ENCODE results near the gene TRIM15. TPM values are rescaled to one million over a fixed set of nuclear protein-coding genes. Genes with fewer than 3 reads are reported as not detected.

TRIM15 gene
- total and polyA plus RNA-seq, 2 donors (not counting 3 experiments of a cell fraction or from before 2014, with no cell fraction given): not detected

DNA sequence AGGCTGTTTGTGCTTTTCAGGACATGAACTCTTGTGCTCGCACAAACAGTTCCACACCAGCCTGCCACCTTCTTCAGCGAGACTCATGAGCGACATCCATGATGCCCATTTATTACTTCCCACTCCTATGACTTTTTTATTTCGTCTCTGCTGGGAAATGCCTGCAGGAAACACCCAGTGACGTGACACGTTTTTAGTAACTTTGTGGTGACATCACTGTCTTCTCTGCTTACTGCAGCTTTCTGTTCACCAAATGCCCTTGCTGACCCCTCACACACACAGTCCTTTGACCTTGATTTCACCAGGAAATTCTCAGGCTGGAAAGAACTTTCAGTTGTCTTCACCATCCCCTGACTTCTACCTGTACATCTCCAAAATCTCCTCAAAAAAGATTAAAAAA, 18.5 kb upstream of the TRIM15 start:
- Histone ChIP-seq H4K20me1 (replicated peaks; ENCODE audit: control insufficient read depth, extremely low read depth, insufficient read depth, low read length) (no peaks in the 10 kb centered on the region), H3K4me2 (ENCODE audit: insufficient read depth, low read length) (no peak overlapping the region), H3K27ac (ENCODE audit: insufficient read depth, low read depth, low read length) (no peak overlapping the region), H3K79me2 (ENCODE audit: control insufficient read depth, insufficient read depth, low read length) (no peaks in the 10 kb centered on the region), H3K9me3 (replicated peaks; ENCODE audit: control insufficient read depth, insufficient read depth, low read length) (no peaks in the 10 kb centered on the region), H3K9ac (replicated peaks; ENCODE audit: extremely low read depth, insufficient read depth, low read length) (no peak overlapping the region), H3K4me1 (ENCODE audit: control insufficient read depth, extremely low read depth, insufficient read depth, low read length) (no peaks in the 10 kb centered on the region), H3K9me1 (replicated peaks; ENCODE audit: control insufficient read depth, extremely low read depth, insufficient read depth, low read length) (no peaks in the 10 kb centered on the region), H3K27me3 (ENCODE audit: control insufficient read depth in 2 of 2, insufficient read depth in 2 of 2, low read length in 2 of 2) (peaks cover 18 to 34% of the 10 kb centered on the region in 2 experiments), H3K4me3 (replicated peaks in 1 of 3; ENCODE audit: insufficient read depth in 1 of 3, low read depth in 1 of 3, low read length in 3 of 3) (no peak overlapping the region), H3K36me3 (ENCODE audit: control insufficient read depth in 2 of 2, extremely low read depth in 1 of 2, insufficient read depth in 2 of 2, low read length in 2 of 2) (no peaks in the 10 kb centered on the region), H2AFZ (ENCODE audit: low read depth, low read length) (no peak overlapping the region)
- dilution Hi-C loops (cut with MboI; ENCODE audit: extremely low pct_ligation_motif_present, low sequenced_read_pairs) (no loop called here), intact Hi-C loops (cut with micrococcal nuclease) (no loop called here)
- DNase-seq (ENCODE audit: low read depth, low spot score) (no peak), FAIRE-seq (no peak)
- no TSS peak for BruUV-seq (replicated peaks)
- POLR2A ChIA-PET: no interaction called here
- CTCF ChIA-PET: interaction anchor here (1.3 to 2.9 kb wide), 2 partner anchors 12 to 14 kb away, joined by 3 to 11 read pairs; no protein-coding TSS in a partner anchor
- TF ChIP-seq POLR2A (IDR thresholded peaks at IDR 0.05; ENCODE audit: low read depth, low read length) (no peak), GATA2 (IDR thresholded peaks at IDR 0.05; ENCODE audit: insufficient read depth, insufficient read length, low read depth, low read length) (no peak), POLR2AphosphoS5 (IDR thresholded peaks at IDR 0.05; ENCODE audit: insufficient read depth, low read depth, low read length) (no peak), EZH2 (IDR thresholded peaks at IDR 0.05; ENCODE audit: borderline replicate concordance, low read depth, low read length, severe bottlenecking) (no peak), JUN (IDR thresholded peaks at IDR 0.05; ENCODE audit: borderline replicate concordance, insufficient read depth, insufficient read length, low read depth) (no peak), MYC (IDR thresholded peaks at IDR 0.05; ENCODE audit: low read depth, low read length) (no peak), FOS (IDR thresholded peaks at IDR 0.05; ENCODE audit: borderline replicate concordance, insufficient read depth, low read length) (no peak)
- TF ChIP-seq, protein P1, sequence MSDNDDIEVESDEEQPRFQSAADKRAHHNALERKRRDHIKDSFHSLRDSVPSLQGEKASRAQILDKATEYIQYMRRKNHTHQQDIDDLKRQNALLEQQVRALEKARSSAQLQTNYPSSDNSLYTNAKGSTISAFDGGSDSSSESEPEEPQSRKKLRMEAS (IDR thresholded peaks at IDR 0.05; ENCODE audit: insufficient read depth, insufficient read length): no peak
- TF ChIP-seq, protein P2, sequence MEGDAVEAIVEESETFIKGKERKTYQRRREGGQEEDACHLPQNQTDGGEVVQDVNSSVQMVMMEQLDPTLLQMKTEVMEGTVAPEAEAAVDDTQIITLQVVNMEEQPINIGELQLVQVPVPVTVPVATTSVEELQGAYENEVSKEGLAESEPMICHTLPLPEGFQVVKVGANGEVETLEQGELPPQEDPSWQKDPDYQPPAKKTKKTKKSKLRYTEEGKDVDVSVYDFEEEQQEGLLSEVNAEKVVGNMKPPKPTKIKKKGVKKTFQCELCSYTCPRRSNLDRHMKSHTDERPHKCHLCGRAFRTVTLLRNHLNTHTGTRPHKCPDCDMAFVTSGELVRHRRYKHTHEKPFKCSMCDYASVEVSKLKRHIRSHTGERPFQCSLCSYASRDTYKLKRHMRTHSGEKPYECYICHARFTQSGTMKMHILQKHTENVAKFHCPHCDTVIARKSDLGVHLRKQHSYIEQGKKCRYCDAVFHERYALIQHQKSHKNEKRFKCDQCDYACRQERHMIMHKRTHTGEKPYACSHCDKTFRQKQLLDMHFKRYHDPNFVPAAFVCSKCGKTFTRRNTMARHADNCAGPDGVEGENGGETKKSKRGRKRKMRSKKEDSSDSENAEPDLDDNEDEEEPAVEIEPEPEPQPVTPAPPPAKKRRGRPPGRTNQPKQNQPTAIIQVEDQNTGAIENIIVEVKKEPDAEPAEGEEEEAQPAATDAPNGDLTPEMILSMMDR (IDR thresholded peaks at IDR 0.05; ENCODE audit: extremely low read depth in 1 of 2, insufficient read depth in 1 of 2, low read depth in 1 of 2, low read length in 2 of 2): no peak

All from endothelial cell of umbilical vein (primary cell).